ENCODE measurements around the gene ABCA1. TPM values are rescaled to one million over a fixed set of nuclear protein-coding genes. Genes with fewer than 3 reads are reported as not detected.

Gene ABCA1
- total RNA-seq, 3 donors from 2014 or later (not counting 1 experiment from before 2014, with no cell fraction given), result 1.9 to 10.8 (median 4.8) TPM

GRCh38 chr9:104838958-104839357 lies 89.0 kb downstream of the ABCA1 start:
- DNase-seq (no peak), ATAC-seq (no peak)
- no peak overlapping the region for H3K27ac ChIP-seq (ENCODE audit: low read length)
- H3K4me3 Mint-ChIP-seq, result no peak overlapping the region
- no peaks in the 10 kb centered on the region for H3K36me3 ChIP-seq (ENCODE audit: control insufficient read depth, insufficient read depth, low read length)
- H3K27ac Mint-ChIP-seq, result no peak overlapping the region
- no peak overlapping the region for H3K4me3 ChIP-seq (ENCODE audit: low read length)
- WGBS (ENCODE audit: insufficient coverage), result 93% methylated on average over 4 of the region's 5 CpGs
- peaks cover 4 to 8% of the 10 kb centered on the region in 2 donors for H3K27me3 Mint-ChIP-seq (ENCODE audit: low read depth in 2 of 2)
- H3K9me3 Mint-ChIP-seq, result no peaks in the 10 kb centered on the region
- no peaks in the 10 kb centered on the region for H3K4me1 ChIP-seq (ENCODE audit: control insufficient read depth, insufficient read depth, low read length)
- H3K27me3 ChIP-seq (ENCODE audit: control insufficient read depth, insufficient read depth, low read length), result no peaks in the 10 kb centered on the region
- no peaks in the 10 kb centered on the region for H3K9me3 ChIP-seq (ENCODE audit: control insufficient read depth, insufficient read depth, low read length)
- intact Hi-C loops (cut with micrococcal nuclease), result no loop called here
- TF ChIP-seq CTCF (IDR thresholded peaks at IDR 0.05), result no peak
- no peaks in the 10 kb centered on the region for H3K4me1 Mint-ChIP-seq
- no peaks in the 10 kb centered on the region for H3K36me3 Mint-ChIP-seq

- no peaks in the 10 kb centered on the region for H3K9me3 ChIP-seq (ENCODE audit: control insufficient read depth, insufficient read depth, low read length)
- no peaks in the 10 kb centered on the region for H3K27me3 ChIP-seq (ENCODE audit: control insufficient read depth, insufficient read depth, low read length)
- no peak overlapping the region for H3K27ac Mint-ChIP-seq
- intact Hi-C loops (cut with micrococcal nuclease), result no loop called here
- H3K27ac ChIP-seq (ENCODE audit: low read length), result no peak overlapping the region
- no peak for DNase-seq
- 99% methylated on average over 4 of the region's 4 CpGs for WGBS (ENCODE audit: insufficient coverage)
- H3K36me3 ChIP-seq (ENCODE audit: control insufficient read depth, insufficient read depth, low read length), result no peaks in the 10 kb centered on the region
- no peak overlapping the region for H3K4me3 ChIP-seq (ENCODE audit: low read length)
- no peaks in the 10 kb centered on the region for H3K4me1 Mint-ChIP-seq
- H3K9me3 Mint-ChIP-seq, result no peaks in the 10 kb centered on the region
- H3K27me3 Mint-ChIP-seq (ENCODE audit: low read depth in 2 of 2), result no peaks in the 10 kb centered on the region
- H3K36me3 Mint-ChIP-seq, result no peaks in the 10 kb centered on the region
- ATAC-seq, result no peak
- H3K4me3 Mint-ChIP-seq, result no peak overlapping the region
- no peaks in the 10 kb centered on the region for H3K4me1 ChIP-seq (ENCODE audit: control insufficient read depth, insufficient read depth, low read length)
- no peak for TF ChIP-seq CTCF (IDR thresholded peaks at IDR 0.05)
These were observed 91.2 kb downstream of the ABCA1 start for GRCh38 chr9:104836767-104837166.

- no peak for ATAC-seq
- Histone ChIP-seq H3K9me3 (ENCODE audit: control insufficient read depth, insufficient read depth, low read length) (no peaks in the 10 kb centered on the region), H3K27ac (ENCODE audit: low read length) (no peak overlapping the region), H3K4me1 (ENCODE audit: control insufficient read depth, insufficient read depth, low read length) (no peaks in the 10 kb centered on the region), H3K4me3 (ENCODE audit: low read length) (no peak overlapping the region), H3K36me3 (ENCODE audit: control insufficient read depth, insufficient read depth, low read length) (no peaks in the 10 kb centered on the region), H3K27me3 (ENCODE audit: control insufficient read depth, insufficient read depth, low read length) (no peaks in the 10 kb centered on the region)
- Mint-ChIP-seq H3K9me3 (no peaks in the 10 kb centered on the region), H3K27ac (no peak overlapping the region), H3K4me3 (no peak overlapping the region), H3K4me1 (no peaks in the 10 kb centered on the region), H3K36me3 (no peaks in the 10 kb centered on the region), H3K27me3 (ENCODE audit: low read depth in 2 of 2) (no peaks in the 10 kb centered on the region)
- WGBS (ENCODE audit: insufficient coverage), result 84% methylated on average over 1 of the region's 1 CpG
- intact Hi-C loops (cut with micrococcal nuclease), result no loop called here
- TF ChIP-seq CTCF (IDR thresholded peaks at IDR 0.05), result no peak
- no peak for DNase-seq
These were observed 91.7 kb downstream of the ABCA1 start for GRCh38 chr9:104836235-104836634.

- no peaks in the 10 kb centered on the region for H3K36me3 Mint-ChIP-seq
- no peaks in the 10 kb centered on the region for H3K4me1 ChIP-seq (ENCODE audit: control insufficient read depth, insufficient read depth, low read length)
- no peaks in the 10 kb centered on the region for H3K36me3 ChIP-seq (ENCODE audit: control insufficient read depth, insufficient read depth, low read length)
- no peak overlapping the region for H3K4me3 ChIP-seq (ENCODE audit: low read length)
- H3K4me1 Mint-ChIP-seq, result no peaks in the 10 kb centered on the region
- H3K27ac Mint-ChIP-seq, result no peak overlapping the region
- H3K27me3 ChIP-seq (ENCODE audit: control insufficient read depth, insufficient read depth, low read length), result no peaks in the 10 kb centered on the region
- ATAC-seq (no peak), DNase-seq (no peak)
- 92% methylated on average over 3 of the region's 3 CpGs for WGBS (ENCODE audit: insufficient coverage)
- no peaks in the 10 kb centered on the region for H3K9me3 ChIP-seq (ENCODE audit: control insufficient read depth, insufficient read depth, low read length)
- no peak for TF ChIP-seq CTCF (IDR thresholded peaks at IDR 0.05)
- no peak overlapping the region for H3K4me3 Mint-ChIP-seq
- no peaks in the 10 kb centered on the region for H3K27me3 Mint-ChIP-seq (ENCODE audit: low read depth in 2 of 2)
- no peak overlapping the region for H3K27ac ChIP-seq (ENCODE audit: low read length)
- no peaks in the 10 kb centered on the region for H3K9me3 Mint-ChIP-seq
- intact Hi-C loops (cut with micrococcal nuclease), result no loop called here
These were observed 92.8 kb downstream of the ABCA1 start for GRCh38 chr9:104835161-104835560.

All from natural killer cell (primary cell).